SK-N-DZ (cell line): ENCODE results near the gene SEPTIN3.

ENCODE experiments used
- DNase-seq: peaks from one replicate; pipeline ENCODE4 v3.0.0-alpha.2; 2015; ENCODE audit warnings: low spot score

Gene SEPTIN3

GRCh38 chr22:42013385-42013784 is 44.1 kb downstream of the SEPTIN3 start:
- DNase-seq: no peak

- DNase-seq: no peak
Observed at GRCh38 chr22:42016111-42016510, 46.9 kb downstream of the SEPTIN3 start.

GRCh38 chr22:42018224-42018623 is 49.0 kb downstream of the SEPTIN3 start:
- DNase-seq: no peak
